Adrenal gland (tissue), 5 donors: ENCODE results near the gene PDK2.

ENCODE experiments used
- CTCF ChIP-seq, 6 experiments: fragments of 450-650 bp in 4 of 6; fragments of 200-600 bp in 2 of 6; sonication (generic) in 1 of 6; IDR thresholded peaks; 1 replicate in 5 of 6; 2 replicates in 1 of 6; pipeline versions ENCODE4 v1.5.1 to v1.8.0; 2016 to 2021; ENCODE audit warnings: antibody characterized with exemption in 6 of 6, mild to moderate bottlenecking in 2 of 6, moderate library complexity in 1 of 6
- POLR2A ChIP-seq, 2 donors: fragments of 450-650 bp; IDR thresholded peaks; one replicate each; pipeline ENCODE4 v1.6.1; 2017; ENCODE audit warnings: antibody characterized with exemption in 2 of 2, mild to moderate bottlenecking in 2 of 2, moderate library complexity in 1 of 2
- donor health status: DM: no; HTN: no; CAD: no.

DNA sequence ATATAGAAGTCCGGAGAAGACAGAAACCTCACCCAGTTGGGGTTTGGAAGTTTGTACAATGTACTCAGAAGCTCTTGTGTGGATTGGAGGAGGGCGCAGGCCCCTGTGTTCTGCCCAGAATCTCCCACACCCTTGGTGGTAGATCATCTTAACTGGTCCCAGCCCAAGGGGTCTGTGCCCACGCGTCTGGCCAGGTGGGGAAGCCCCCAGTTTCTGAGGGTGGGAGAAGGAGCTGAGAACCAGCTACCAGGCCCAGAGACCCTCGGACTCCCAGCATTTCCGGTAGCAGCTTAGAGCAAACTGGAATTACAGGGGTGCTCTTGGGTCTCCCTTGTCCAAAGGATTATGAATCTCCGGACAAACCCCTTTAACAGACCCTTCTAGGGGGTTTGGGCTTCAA lies 57.6 kb downstream of the PDK2 start:
- TF ChIP-seq CTCF (IDR thresholded peaks at IDR 0.05) (no peak), POLR2A (IDR thresholded peaks at IDR 0.05) (no peak)
